Subcutaneous abdominal adipose tissue (tissue), 5 donors: ENCODE measurements around the gene CUL3.

Source experiments
- H3K27ac ChIP-seq: one replicate; pipeline ENCODE4 v1.7.0; 2013; ENCODE audit warnings: low read depth, mild to moderate bottlenecking, inconsistent platforms, low read length, moderate library complexity
- H3K27me3 ChIP-seq, 5 donors: one replicate each; pipeline ENCODE4 v1.7.0; 2013; ENCODE audit warnings: low read length in 5 of 5, inconsistent platforms in 1 of 5; ENCODE audit not compliant: control insufficient read depth in 5 of 5, insufficient read depth in 4 of 5
- H3K36me3 ChIP-seq, 5 donors: one replicate each; pipeline ENCODE4 v1.7.0; 2013; ENCODE audit warnings: low read length in 5 of 5; ENCODE audit not compliant: control insufficient read depth in 5 of 5, insufficient read depth in 5 of 5
- H3K4me1 ChIP-seq, 5 donors: one replicate each; pipeline ENCODE4 v1.7.0; 2013; ENCODE audit warnings: low read length in 5 of 5, mild to moderate bottlenecking in 3 of 5, moderate library complexity in 1 of 5; ENCODE audit not compliant: control insufficient read depth in 5 of 5, insufficient read depth in 5 of 5
- H3K4me3 ChIP-seq, 5 donors: one replicate each; pipeline ENCODE4 v1.7.0; 2013; ENCODE audit warnings: low read length in 5 of 5, low read depth in 1 of 5
- H3K9ac ChIP-seq, 5 donors: one replicate each; pipeline ENCODE4 v1.7.0; 2013; ENCODE audit warnings: low read length in 5 of 5, mild to moderate bottlenecking in 4 of 5, moderate library complexity in 3 of 5
- H3K9me3 ChIP-seq, 5 donors: one replicate each; pipeline ENCODE4 v1.7.0; 2013; ENCODE audit warnings: low read length in 5 of 5; ENCODE audit not compliant: control insufficient read depth in 5 of 5
- donor health status: healthy.
- donor health status: healthy.
- donor health status: healthy.
- donor health status: healthy.
- donor health status: healthy.

CUL3 gene

DNA sequence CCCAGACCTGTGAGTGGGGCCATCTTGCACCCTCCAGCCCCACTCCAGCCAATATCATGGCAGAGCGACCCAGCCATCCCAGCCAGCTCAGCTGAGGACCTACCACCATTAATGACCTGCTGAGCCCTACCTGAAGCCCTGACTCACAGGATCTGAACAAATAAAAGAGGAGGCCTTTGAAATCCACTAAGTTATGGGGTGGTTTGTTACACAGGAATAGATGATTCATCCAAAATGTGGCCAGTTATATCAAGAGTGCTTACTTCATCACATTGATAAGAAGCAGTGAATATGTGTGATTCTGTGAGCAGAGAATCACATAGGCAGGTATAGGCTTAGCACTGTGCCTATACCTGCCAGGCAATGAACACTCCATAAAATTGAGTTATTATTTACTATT lies 148.5 kb downstream of the CUL3 start:
- Histone ChIP-seq H3K4me3 (no peak overlapping the region), H3K4me1 (no peaks in the 10 kb centered on the region), H3K9ac (no peak overlapping the region), H3K27ac (no peak overlapping the region), H3K27me3 (no peaks in the 10 kb centered on the region), H3K9me3 (peaks cover 0 to 3% (median 0%) of the 10 kb centered on the region in 5 donors), H3K36me3 (no peaks in the 10 kb centered on the region)

DNA sequence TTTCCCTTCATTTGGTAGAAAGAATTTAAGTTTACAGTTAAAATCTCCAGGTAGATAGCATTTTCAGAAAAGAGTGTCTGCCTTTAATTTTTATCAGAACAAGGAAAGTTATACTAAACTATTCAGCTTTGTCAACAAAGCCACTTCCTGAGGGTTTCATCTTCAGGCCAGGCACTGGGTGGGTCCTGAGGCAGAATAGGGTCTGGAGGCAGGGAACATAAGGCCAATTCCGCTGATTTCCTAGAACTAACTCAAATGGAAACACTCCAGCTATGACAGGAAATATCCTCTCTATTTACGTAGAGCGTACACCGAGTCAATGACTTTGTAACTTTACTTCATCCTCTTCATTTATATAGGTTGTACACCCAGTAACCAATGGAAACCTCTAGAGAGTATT lies 150.5 kb downstream of the CUL3 start:
- Histone ChIP-seq H3K4me3 (no peak overlapping the region), H3K36me3 (no peaks in the 10 kb centered on the region), H3K9me3 (peaks cover 0 to 5% (median 0%) of the 10 kb centered on the region in 5 donors), H3K4me1 (no peaks in the 10 kb centered on the region), H3K27me3 (no peaks in the 10 kb centered on the region), H3K27ac (no peak overlapping the region), H3K9ac (no peak overlapping the region)

DNA sequence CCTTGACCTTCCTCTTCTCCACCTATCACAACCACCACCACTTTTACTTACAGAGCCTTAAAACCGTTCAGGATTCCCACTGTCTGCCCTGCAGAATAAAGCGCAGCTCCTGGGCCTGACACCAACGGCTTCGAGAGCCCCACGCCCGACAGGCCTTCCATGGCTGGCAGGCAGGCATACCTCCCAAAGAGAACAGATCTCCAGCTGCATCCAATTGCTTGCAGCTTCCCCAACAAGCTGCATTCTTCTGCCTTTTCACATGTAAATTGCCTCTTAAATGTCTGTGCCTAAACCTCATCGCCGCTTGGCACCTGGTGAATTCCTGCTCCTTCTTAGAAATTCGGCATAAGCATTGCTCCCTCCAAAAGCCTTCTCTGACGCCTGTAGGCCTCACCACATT lies 151.7 kb downstream of the CUL3 start:
- Histone ChIP-seq H3K36me3 (no peaks in the 10 kb centered on the region), H3K4me3 (no peak overlapping the region), H3K9me3 (peaks cover 0 to 2% (median 0%) of the 10 kb centered on the region in 5 donors), H3K4me1 (peaks cover 0 to 5% (median 0%) of the 10 kb centered on the region in 5 donors), H3K9ac (no peak overlapping the region), H3K27ac (no peak overlapping the region), H3K27me3 (no peaks in the 10 kb centered on the region)

DNA sequence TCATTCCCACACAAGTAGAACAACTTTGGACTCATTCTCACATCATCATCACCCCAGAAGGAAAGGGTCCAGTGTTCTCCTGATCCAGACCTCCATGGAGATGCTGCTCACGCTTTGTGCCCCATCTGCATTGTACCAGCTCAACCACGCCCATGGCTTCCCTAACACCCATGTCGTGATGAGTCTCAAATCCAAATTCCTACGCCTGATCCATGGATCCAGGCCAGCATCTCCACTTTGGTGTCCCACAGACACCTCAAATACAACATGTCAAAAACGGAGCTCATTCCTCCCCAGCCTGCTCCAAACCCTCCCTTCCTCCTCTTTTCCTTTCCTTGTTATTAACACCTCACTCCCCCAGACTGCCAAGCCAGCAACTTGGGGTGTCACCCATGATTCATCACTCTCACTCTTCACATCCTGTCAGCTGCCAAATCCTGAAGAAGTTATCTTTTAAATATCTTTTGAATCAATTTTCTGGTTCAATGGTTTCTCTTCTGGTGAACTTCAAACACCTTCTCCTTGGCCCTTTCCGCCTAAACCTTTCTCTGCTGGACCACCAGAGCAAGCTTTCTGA lies 153.1 kb downstream of the CUL3 start:
- Histone ChIP-seq H3K4me3 (no peak overlapping the region), H3K9me3 (peaks cover 0 to 2% (median 0%) of the 10 kb centered on the region in 5 donors), H3K27me3 (no peaks in the 10 kb centered on the region), H3K36me3 (no peaks in the 10 kb centered on the region), H3K4me1 (peaks cover 0 to 5% (median 0%) of the 10 kb centered on the region in 5 donors), H3K27ac (no peak overlapping the region), H3K9ac (no peak overlapping the region)

DNA sequence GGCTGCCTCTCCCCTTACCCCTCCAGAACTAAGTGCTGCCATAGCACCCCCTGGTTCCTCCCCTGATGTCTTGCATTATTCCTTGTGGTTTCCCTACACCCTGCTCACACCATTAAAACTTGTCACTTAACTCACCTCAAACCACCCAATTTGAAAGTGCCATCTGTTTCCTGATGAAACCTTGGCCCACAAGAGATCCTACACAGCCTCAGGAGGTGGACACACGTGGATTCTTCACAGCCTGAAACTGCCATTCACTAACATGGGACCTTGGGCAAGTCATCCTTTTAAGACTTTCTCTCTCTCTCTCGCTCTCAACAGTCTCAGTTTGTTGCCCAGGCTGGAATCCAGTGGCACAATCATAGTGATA lies 155.7 kb downstream of the CUL3 start:
- Histone ChIP-seq H3K9ac (no peak overlapping the region), H3K4me1 (peaks cover 0 to 5% (median 0%) of the 10 kb centered on the region in 5 donors), H3K36me3 (no peaks in the 10 kb centered on the region), H3K27me3 (no peaks in the 10 kb centered on the region), H3K4me3 (no peak overlapping the region), H3K9me3 (peaks cover 0 to 3% (median 0%) of the 10 kb centered on the region in 5 donors), H3K27ac (no peak overlapping the region)

DNA sequence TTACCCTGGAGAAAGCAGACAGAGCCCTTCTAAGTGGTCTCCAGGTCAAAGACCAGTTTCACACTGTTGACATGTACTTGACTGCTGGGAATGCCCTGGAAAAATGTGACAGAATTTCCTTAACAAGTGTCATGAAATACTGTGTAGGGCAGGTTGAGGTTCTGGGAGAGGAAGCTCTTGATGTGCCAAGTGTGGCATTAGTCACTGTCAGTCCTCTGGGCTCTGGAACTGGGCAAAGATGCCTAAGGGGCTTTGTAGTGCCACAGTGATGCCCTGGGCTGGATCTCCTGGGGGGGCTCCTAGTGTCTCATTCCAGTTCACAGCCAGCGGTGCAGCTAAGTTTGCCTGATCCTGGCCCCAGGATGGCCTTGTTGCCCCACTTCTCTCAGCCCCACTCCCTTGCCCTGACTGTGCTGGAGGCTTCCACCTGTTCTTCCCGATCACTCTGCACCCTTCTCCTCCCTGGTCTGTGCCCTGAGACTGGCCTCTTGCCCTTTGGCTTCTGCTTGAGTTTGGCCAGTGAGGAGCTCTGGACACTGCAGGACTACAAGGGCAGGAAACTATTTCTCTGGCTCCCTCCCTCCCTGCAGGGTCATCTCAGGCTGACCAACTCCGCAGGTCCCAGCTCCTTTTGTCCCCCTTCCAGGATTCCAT lies 156.2 kb downstream of the CUL3 start:
- H3K4me1 ChIP-seq = peaks cover 0 to 5% (median 0%) of the 10 kb centered on the region in 5 donors
- no peaks in the 10 kb centered on the region for H3K36me3 ChIP-seq
- no peak overlapping the region for H3K9ac ChIP-seq
- H3K27ac ChIP-seq = no peak overlapping the region
- H3K27me3 ChIP-seq = no peaks in the 10 kb centered on the region
- no peak overlapping the region for H3K4me3 ChIP-seq
- peaks cover 0 to 3% (median 0%) of the 10 kb centered on the region in 5 donors for H3K9me3 ChIP-seq

DNA sequence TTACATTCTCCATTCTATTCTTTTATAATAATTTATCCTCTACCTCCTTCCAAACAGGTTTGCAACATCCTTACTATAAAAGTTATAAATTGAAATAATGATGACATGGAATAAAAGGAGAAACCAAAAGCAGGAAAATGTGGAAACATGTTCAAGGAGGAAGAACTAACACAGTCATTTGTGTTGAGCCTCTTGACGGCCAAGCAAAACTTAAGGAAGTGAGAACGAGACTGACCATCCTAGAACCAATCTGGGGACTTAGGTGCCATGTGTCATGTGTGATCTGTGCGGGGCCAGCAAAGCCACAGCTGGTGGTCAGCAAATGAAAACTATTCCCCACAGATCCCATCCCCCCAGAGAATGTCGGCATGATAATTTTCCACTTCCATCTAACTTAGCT lies 157.7 kb downstream of the CUL3 start:
- Histone ChIP-seq H3K4me3 (no peak overlapping the region), H3K4me1 (peaks cover 0 to 5% (median 0%) of the 10 kb centered on the region in 5 donors), H3K9me3 (peaks cover 0 to 3% (median 0%) of the 10 kb centered on the region in 5 donors), H3K36me3 (no peaks in the 10 kb centered on the region), H3K27ac (no peak overlapping the region), H3K27me3 (no peaks in the 10 kb centered on the region), H3K9ac (no peak overlapping the region)

DNA sequence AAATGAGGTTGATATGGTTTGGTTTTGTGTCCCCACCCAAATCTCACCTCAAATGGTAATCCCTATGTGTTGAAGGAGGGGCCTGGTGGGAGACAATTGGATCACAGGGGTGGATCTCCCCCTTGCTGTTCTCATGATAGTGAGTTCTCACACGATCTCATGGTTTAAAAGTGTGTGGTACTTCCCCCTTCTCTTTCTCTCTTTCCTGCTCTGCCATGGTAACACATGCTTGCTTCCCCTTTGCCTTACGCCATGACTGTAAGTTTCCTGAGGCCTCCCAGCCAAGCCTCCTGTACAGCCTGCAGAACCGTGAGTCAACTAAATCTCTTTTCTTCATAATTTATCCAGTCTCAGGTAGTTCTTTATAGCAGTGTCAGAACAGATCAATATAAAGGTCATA lies 158.5 kb downstream of the CUL3 start:
- Histone ChIP-seq H3K9ac (no peak overlapping the region), H3K27me3 (no peaks in the 10 kb centered on the region), H3K4me3 (no peak overlapping the region), H3K36me3 (no peaks in the 10 kb centered on the region), H3K4me1 (peaks cover 0 to 5% (median 0%) of the 10 kb centered on the region in 5 donors), H3K9me3 (peaks cover 0 to 3% (median 0%) of the 10 kb centered on the region in 5 donors), H3K27ac (no peak overlapping the region)

DNA sequence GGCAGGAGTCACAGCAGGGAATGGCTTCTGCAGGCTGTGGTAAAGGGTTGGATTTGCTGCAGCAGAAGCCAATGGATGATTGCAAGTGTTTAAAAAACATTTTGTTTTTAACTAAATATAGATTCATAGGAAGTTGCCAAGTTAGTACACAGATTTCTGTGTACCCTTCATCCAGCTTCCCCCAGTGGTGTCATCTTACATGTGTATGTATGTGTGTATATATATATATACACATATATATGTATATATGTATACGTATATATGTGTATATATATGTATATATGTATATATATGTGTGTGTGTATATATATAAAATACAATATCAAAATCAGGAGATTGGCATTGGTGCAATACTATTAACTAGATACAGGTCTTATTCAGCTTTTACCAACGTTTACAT lies 164.1 kb downstream of the CUL3 start:
- Histone ChIP-seq H3K9ac (no peak overlapping the region), H3K9me3 (peaks cover 0 to 3% (median 0%) of the 10 kb centered on the region in 5 donors), H3K27ac (no peak overlapping the region), H3K36me3 (no peaks in the 10 kb centered on the region), H3K4me1 (peaks cover 0 to 10% (median 0%) of the 10 kb centered on the region in 5 donors), H3K4me3 (no peak overlapping the region), H3K27me3 (no peaks in the 10 kb centered on the region)
